GM21529 (cell line): ENCODE measurements around the gene UMPS.
"Not testable (repeated sequence)": the region's sequence is repeated elsewhere in the genome, so short reads cannot be mapped to it uniquely, and the experiment has no call there.

Experiments used
- ATAC-seq: cut with Tn5 transposase; IDR thresholded peaks from one replicate; pipeline ENCODE4 v1.9.1; 2021; ENCODE audit not compliant: unreplicated experiment

UMPS gene

GRCh38 chr3:124777762-124778470 lies 47.7 kb downstream of the UMPS start:
- ATAC-seq, result no peak

DNA sequence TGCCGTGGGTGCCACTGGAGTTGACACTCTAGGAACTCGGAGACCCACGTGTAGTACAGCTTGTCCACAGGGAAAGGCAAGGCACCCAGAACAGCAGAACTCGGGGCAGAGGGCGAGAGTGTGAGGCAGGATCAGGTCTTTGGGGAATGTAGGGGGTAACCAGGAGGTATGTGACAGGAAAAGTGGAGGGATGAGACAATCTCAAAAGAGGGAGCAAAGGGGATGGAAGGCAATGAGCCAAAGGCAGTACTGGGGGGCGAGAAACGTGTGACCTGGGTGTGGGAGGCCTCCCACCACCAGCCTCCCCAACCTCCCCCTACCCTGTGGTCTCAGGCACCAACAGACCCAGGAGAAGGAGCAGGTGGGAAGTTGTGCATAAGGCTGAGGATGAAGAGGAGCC lies 48.9 kb downstream of the UMPS start:
- no peak for ATAC-seq

- ATAC-seq, result no peak
These were observed 49.5 kb downstream of the UMPS start for GRCh38 chr3:124779751-124780191.

DNA sequence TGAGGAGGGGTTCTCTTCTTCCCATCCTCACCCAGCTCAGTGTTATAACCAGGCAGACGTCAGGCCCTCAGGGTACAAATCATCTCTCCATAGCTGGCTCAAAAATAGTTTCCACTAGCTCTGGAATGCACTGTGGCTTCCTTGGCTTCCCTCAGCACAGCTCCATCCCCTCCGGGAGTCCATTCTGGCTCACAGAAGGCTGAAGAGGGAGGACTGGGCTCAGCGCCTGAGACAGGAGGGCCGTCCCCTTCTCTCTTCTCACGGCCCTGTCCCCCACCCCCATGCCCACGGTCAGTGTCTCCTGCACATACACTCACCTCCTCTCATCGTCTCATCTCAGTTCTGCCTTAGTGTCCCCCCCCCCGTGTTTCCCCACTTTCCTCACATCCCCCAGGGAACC lies 50.1 kb downstream of the UMPS start:
- no peak for ATAC-seq

- ATAC-seq, result no peak
These were observed 50.7 kb downstream of the UMPS start for GRCh38 chr3:124780761-124781475.

DNA sequence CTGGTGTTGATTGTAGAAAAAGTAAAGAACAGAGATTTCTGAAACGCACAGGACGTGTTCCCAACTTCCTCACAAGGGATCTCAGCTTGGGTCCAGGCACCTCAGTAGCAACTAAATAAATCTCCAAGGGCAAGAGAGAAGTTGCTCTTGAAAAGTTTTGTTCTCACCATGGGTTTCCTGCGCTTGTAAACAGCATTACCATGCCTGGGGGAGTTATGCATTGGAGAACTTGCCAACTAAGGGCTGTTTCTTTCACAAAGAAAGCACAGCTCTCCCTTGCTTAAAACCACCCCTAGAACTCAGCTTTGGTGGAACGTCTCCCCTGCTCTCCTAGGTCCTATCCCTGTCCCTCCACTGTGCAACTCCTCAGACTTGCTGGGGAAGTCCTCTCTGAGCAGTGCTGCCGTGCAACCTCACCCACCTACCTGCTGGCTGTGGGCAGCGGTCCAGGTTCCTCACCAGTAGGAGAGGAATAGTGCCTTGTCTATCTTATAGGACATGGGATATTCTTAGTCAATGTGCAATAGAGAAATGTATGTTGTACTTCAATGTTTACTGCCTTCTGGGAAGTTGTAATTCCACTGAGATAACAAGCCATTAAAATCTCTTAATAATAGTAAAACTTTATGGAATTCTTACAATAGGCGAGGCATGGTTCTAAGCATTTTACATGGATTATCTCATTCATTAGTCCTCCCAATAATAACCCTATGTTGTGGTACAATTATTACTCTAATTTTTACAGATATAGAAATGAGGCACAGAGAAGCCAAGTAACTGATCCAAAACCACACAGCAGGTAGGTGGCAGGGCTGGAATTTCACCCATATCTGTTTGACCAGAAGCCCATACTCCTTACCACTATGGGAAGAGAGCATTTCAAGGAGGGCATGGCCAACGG lies 51.5 kb downstream of the UMPS start:
- ATAC-seq, result no peak

DNA sequence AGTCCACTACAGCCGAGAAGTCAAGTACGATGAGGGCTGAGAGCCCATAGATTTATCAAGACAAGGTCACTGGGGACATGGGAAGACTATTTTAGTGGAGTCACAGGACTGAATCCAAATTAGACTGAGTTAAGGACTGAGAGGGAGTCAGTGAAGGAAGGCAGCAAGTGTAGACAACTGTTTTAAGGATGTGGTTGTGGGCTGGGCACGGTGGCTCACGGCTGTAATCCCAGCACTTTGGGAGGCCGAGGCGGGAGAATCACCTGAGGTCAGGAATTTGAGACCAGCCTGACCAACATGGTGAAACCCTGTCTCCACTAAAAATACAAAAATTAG lies 52.1 kb downstream of the UMPS start:
- ATAC-seq, result not testable (repeated sequence)

DNA sequence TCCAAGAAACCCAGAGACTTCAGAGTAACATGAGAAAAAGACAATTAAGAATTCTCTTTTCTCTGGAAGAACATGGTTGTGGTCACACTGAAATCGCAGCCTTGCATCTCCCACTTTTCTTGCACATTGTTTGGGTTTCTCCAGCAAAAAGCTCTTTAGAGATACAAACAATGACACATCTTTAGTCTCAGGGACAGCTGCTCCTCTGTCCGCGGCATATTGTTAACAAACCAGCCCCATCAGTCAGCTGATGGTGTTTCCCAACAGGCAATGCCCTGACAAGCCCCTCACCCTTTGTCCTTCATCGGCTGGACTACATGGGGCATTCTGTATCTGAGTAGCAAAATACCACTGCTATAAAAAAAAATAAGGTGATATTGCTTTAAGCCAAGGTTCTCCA lies 53.4 kb downstream of the UMPS start:
- ATAC-seq, result no peak

- ATAC-seq, result peak; percentile 66
These were observed 54.6 kb downstream of the UMPS start for GRCh38 chr3:124784686-124785382.

DNA sequence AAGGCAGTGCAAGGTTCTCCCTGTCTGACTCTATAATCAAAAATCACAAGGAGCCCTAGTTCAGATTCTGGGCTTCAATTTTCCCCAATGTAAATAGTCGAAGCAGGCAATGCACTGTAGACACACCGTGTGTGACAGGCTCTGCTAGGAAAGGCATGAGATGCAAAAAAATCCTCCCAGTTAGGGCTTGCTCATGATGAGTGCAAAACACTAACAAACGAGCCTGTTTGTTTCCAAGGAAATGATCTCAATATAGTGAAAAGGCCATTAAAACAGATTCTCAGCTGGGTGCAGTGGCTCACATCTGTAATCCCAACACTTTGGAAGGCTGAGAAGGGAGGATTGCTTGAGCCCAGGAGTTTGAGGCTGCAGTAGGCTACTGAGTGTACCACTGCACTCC lies 55.7 kb downstream of the UMPS start:
- ATAC-seq, result no peak

DNA sequence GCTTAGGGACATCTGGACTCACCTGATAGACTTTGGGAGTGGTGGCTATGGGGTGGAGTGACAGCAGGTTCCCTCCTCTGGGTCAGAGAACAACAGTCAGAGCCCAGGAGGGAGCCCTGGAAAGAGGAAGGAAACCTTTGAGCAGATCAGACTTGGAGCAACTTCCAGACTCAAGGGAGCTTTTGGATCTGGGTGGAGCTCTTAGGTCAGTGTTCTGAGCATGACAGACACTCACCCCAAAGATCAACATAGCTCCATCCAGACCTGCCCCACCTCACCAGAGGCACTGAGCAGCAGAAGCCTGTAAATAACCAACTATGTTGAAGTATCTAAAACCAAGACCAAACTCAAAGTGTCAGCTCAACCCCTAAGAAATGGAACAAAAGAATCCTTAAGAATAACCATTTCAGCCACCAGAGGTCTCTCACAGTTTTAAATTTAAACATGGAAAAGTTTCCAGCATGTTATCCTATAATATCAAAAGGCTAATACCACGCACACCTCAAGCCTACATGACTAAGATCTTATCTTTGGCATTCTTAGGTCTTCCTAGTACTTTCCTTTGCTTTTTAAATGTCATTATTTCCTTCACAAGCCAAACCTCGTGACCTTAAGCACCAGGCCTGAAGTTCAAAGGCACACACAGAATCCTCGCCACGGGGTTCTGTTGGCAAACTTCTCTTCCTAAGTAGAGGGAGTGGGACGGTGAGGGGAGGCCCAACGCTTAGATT lies 56.4 kb downstream of the UMPS start:
- no peak for ATAC-seq

- ATAC-seq, result no peak
These were observed 57.4 kb downstream of the UMPS start for GRCh38 chr3:124787476-124788195.

DNA sequence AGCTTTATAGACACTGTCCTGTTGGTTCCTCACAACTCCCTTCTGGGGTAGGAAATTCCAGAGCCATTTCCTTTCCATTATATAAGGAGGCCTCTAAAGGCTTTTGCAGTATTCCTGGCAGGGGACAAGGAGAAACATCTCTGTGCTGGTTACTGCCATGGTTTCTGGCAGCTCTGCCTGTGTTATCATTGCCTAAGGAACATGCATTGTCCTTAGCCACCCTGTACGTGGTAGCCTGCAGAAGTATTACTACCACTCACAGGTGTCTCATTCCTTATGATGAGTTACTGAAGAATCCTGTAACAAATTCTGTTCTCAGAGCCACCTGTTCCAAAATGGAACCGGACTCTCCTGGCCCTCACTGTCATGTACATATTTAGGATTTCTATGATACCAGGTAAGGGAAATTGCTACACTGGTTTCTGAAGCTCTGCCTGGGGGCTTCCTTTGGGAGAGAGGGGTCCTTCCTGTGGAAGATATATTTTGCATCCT lies 58.0 kb downstream of the UMPS start:
- ATAC-seq, result no peak

- not testable (repeated sequence) for ATAC-seq
These were observed 58.9 kb downstream of the UMPS start for GRCh38 chr3:124789103-124789502.

- no peak for ATAC-seq
These were observed 60.9 kb downstream of the UMPS start for GRCh38 chr3:124791142-124791541.

- ATAC-seq, result no peak
These were observed 61.4 kb downstream of the UMPS start for GRCh38 chr3:124791639-124792151.

- ATAC-seq, result no peak
These were observed 62.2 kb downstream of the UMPS start for GRCh38 chr3:124792341-124793040.

DNA sequence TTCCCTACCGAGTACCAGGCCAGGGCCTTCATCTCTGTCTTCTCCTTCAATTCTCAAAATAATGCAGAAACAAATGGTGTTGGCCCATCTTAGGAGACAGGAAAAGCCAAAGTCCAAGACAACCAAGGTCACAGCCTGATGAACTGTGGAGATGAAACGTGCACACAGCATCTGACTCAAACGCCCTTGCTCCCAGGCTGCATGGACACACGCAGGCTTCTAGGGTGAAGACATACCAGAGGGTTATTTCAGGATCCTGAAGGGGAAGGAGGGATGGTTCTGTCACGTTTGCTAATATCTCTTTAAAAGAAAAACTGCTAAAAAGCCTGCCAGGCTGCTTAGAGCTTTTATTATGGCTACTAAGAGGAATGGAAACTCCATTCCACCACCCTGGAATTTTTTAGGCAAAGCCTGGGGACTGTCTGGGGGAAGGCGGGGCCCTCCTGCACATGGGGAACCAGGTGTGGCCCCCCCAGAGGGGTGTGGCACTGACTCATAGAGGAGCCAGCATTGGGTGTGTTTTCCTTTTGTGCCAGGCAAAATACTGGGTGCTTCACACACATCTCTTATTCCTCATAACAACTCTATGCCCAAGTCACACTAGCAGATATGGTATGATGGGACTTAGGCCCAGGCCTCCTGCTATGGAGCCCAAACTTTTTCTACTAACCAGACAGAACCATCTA lies 62.9 kb downstream of the UMPS start:
- no peak for ATAC-seq
